Caki2 (cell line): ENCODE results near the gene UBAP2. TPM values are rescaled to one million over a fixed set of nuclear protein-coding genes. Genes with fewer than 3 reads are reported as not detected.

Source experiments
- DNase-seq: peaks from one replicate; pipeline ENCODE4 v3.0.0-alpha.2; 2015; ENCODE audit warnings: low read depth
- in situ Hi-C: cut with HindIII; loops from 2 replicates; pipeline ENCODE4 v1.10.0; 2016; ENCODE audit warnings: low sequenced_read_pairs, low pct_unique_long_range_greater_than_20kb, mixed read lengths
- total RNA-seq: library from RNA; depleted of rRNA; stranded (reverse); fragments of >200 nt; shearing (Covaris generic); gene quantifications from 2 replicates; pipeline ENCODE4 v1.2.3, GENCODE V29; 2014; ENCODE audit warnings: low replicate concordance; rRNA removed

Gene UBAP2
- 22.2 and 31.0 TPM in 2 replicates for total RNA-seq

- in situ Hi-C loops = no loop called here
- DNase-seq = peak; percentile 98
These were observed at the start of gene UBAP2 for GRCh38 chr9:34048727-34049629. UBAP2 (minus strand) TSS chr9:34048887; CDS start chr9:34017148, 31,739 bp downstream.

- DNase-seq = no peak
- in situ Hi-C loops = no loop called here
These were observed 49.6 kb upstream of the UBAP2 start for GRCh38 chr9:34098307-34098706.

GRCh38 chr9:34097865-34098264 is 49.2 kb upstream of the UBAP2 start:
- no peak for DNase-seq
- in situ Hi-C loops = no loop called here

- DNase-seq = no peak
- in situ Hi-C loops = no loop called here
These were observed 48.1 kb upstream of the UBAP2 start for GRCh38 chr9:34096751-34097150.

GRCh38 chr9:34093578-34093977 is 44.9 kb upstream of the UBAP2 start:
- no peak for DNase-seq
- in situ Hi-C loops = no loop called here

GRCh38 chr9:34089311-34089710 is 40.6 kb upstream of the UBAP2 start:
- DNase-seq = no peak
- in situ Hi-C loops = no loop called here

GRCh38 chr9:34087370-34087769 is 38.7 kb upstream of the UBAP2 start:
- no peak for DNase-seq
- in situ Hi-C loops = no loop called here

GRCh38 chr9:34086864-34087263 is 38.2 kb upstream of the UBAP2 start:
- in situ Hi-C loops = no loop called here
- no peak for DNase-seq

- no peak for DNase-seq
- in situ Hi-C loops = no loop called here
These were observed 37.2 kb upstream of the UBAP2 start for GRCh38 chr9:34085581-34086500.

- no peak for DNase-seq
- in situ Hi-C loops = no loop called here
These were observed 35.9 kb upstream of the UBAP2 start for GRCh38 chr9:34084562-34084961.

- in situ Hi-C loops = no loop called here
- DNase-seq = peak; percentile 68
These were observed 30.5 kb upstream of the UBAP2 start for GRCh38 chr9:34079181-34079580.

GRCh38 chr9:34072868-34073590 is 24.3 kb upstream of the UBAP2 start:
- in situ Hi-C loops = no loop called here

GRCh38 chr9:34072410-34072809 is 23.7 kb upstream of the UBAP2 start:
- in situ Hi-C loops = no loop called here
- DNase-seq = no peak

More at GRCh38 chr9:34072868-34073590, 24.3 kb upstream of the UBAP2 start:
- DNase-seq = peak; percentile 81

GRCh38 chr9:34070606-34071324 is 22.1 kb upstream of the UBAP2 start:
- in situ Hi-C loops = no loop called here
- no peak for DNase-seq

GRCh38 chr9:34069831-34070230 is 21.1 kb upstream of the UBAP2 start:
- in situ Hi-C loops = no loop called here
- no peak for DNase-seq

GRCh38 chr9:34065541-34065940 is 16.9 kb upstream of the UBAP2 start:
- in situ Hi-C loops = no loop called here
- DNase-seq = no peak

GRCh38 chr9:34059954-34060353 is 11.3 kb upstream of the UBAP2 start:
- DNase-seq = no peak
- in situ Hi-C loops = no loop called here

GRCh38 chr9:34059281-34059680 is 10.6 kb upstream of the UBAP2 start:
- in situ Hi-C loops = no loop called here

More at GRCh38 chr9:34059281-34059680, 10.6 kb upstream of the UBAP2 start:
- no peak for DNase-seq
